H1 (cell line): ENCODE results near the gene IL3. TPM values are rescaled to one million over a fixed set of nuclear protein-coding genes. Genes with fewer than 3 reads are reported as not detected.

Experiments used
- CTCF ChIA-PET: fragments of 300-600 bp; sonication (Branson Sonifier 250); formaldehyde crosslinking; loops from one replicate; lab custom pipeline; 2021; ENCODE audit not compliant: partially characterized antibody; lab: Charles Lee
- POLR2A ChIA-PET: fragments of 300-600 bp; sonication (Branson Sonifier 250); formaldehyde crosslinking; loops from one replicate; lab custom pipeline; 2021; ENCODE audit warnings: inconsistent platforms; ENCODE audit not compliant: partially characterized antibody; lab: Charles Lee
- DNase-seq, 2 experiments: peaks; one replicate each; pipeline versions ENCODE4 v3.0.0 to v3.0.0-alpha.2; 2010 to 2022; ENCODE audit warnings: low spot score in 2 of 2, low read depth in 1 of 2, mixed read lengths in 1 of 2
- FAIRE-seq: peaks from 2 replicates; lab custom pipeline; 2011; peaks lifted over from hg19 to GRCh38; lab: Jason Lieb, UNC
- H2AFZ ChIP-seq: 2 replicates; pipeline ENCODE4 v1.8.1; 2012; ENCODE audit warnings: low read length, inconsistent platforms
- H2AK5ac ChIP-seq: 2 replicates; pipeline ENCODE4 v1.6.1; 2013; ENCODE audit warnings: low read depth, low read length
- H2BK120ac ChIP-seq: replicated peaks from 2 replicates; pipeline ENCODE3; 2013; ENCODE audit warnings: low read depth, low read length, inconsistent platforms
- H2BK12ac ChIP-seq: 2 replicates; pipeline ENCODE4 v1.6.1; 2013; ENCODE audit warnings: low read depth, low read length
- H2BK15ac ChIP-seq: 2 replicates; pipeline ENCODE4 v1.6.1; 2013; ENCODE audit warnings: low read length
- H2BK20ac ChIP-seq: 2 replicates; pipeline ENCODE4 v1.6.1; 2013; ENCODE audit warnings: low read length
- H2BK5ac ChIP-seq: 2 replicates; pipeline ENCODE4 v1.6.1; 2013; ENCODE audit warnings: low read depth, low read length
- H3K14ac ChIP-seq: 2 replicates; pipeline ENCODE4 v1.6.1; 2013; ENCODE audit warnings: inconsistent platforms; ENCODE audit not compliant: insufficient read length
- H3K18ac ChIP-seq: 2 replicates; pipeline ENCODE4 v1.6.1; 2013; ENCODE audit warnings: low read length; ENCODE audit errors: extremely low read depth
- H3K23ac ChIP-seq: 2 replicates; pipeline ENCODE4 v1.6.1; 2013; ENCODE audit warnings: inconsistent platforms; ENCODE audit not compliant: insufficient read length
- H3K23me2 ChIP-seq: 2 replicates; pipeline ENCODE4 v1.6.1; 2013; ENCODE audit warnings: low read depth, low read length
- H3K27ac ChIP-seq: 2 replicates; pipeline ENCODE4 v1.6.1; 2011; ENCODE audit warnings: low read depth, low read length, inconsistent platforms
- H3K27me3 ChIP-seq, 4 experiments: replicated peaks in 1 of 4; 1 replicate in 1 of 4; 2 replicates in 3 of 4; pipeline versions ENCODE4 v1.6.1 to v1.8.1; 2011 to 2013; ENCODE audit warnings: low read length in 3 of 4, mild to moderate bottlenecking in 3 of 4, inconsistent platforms in 2 of 4, mixed read lengths in 2 of 4, moderate library complexity in 1 of 4; ENCODE audit not compliant: control insufficient read depth in 3 of 4, insufficient read depth in 3 of 4; ENCODE audit errors: extremely low read depth in 1 of 4
- H3K36me3 ChIP-seq, 4 experiments: 2 replicates each; pipeline versions ENCODE4 v1.6.1 to v1.8.1; 2011 to 2013; ENCODE audit warnings: mild to moderate bottlenecking in 4 of 4, low read length in 3 of 4, moderate library complexity in 2 of 4, control low read depth in 1 of 4, inconsistent platforms in 1 of 4; ENCODE audit not compliant: insufficient read depth in 4 of 4, control insufficient read depth in 2 of 4
- H3K4ac ChIP-seq: replicated peaks from 2 replicates; pipeline ENCODE3; 2013; ENCODE audit warnings: low read length, low read depth, mixed read lengths, inconsistent platforms; ENCODE audit not compliant: insufficient read length
- H3K4me1 ChIP-seq, 4 experiments: replicated peaks in 1 of 4; 1 replicate in 1 of 4; 2 replicates in 3 of 4; pipeline versions ENCODE4 v1.6.1 to v1.8.1; 2011 to 2013; ENCODE audit warnings: low read length in 3 of 4, inconsistent platforms in 2 of 4, mixed read lengths in 1 of 4; ENCODE audit not compliant: insufficient read depth in 4 of 4, control insufficient read depth in 3 of 4
- H3K4me2 ChIP-seq, 2 experiments: 2 replicates each; pipeline versions ENCODE4 v1.6.1 to v1.8.1; 2011 to 2013; ENCODE audit warnings: low read depth in 2 of 2, low read length in 2 of 2, control low read depth in 1 of 2, inconsistent platforms in 1 of 2, mild to moderate bottlenecking in 1 of 2; ENCODE audit not compliant: insufficient read depth in 1 of 2
- H3K4me3 ChIP-seq, 4 experiments: fragments of 200-600, 300-600 bp in 1 of 4; sonication (generic), shearing (Covaris generic), sonication (Bioruptor Twin) in 1 of 4; 2 replicates each; pipeline versions ENCODE4 v1.5.1 to v1.8.1; 2011 to 2016; ENCODE audit warnings: low read length in 4 of 4, low read depth in 3 of 4, control low read depth in 2 of 4, inconsistent platforms in 2 of 4, mild to moderate bottlenecking in 2 of 4, mixed read lengths in 1 of 4, moderate library complexity in 1 of 4; ENCODE audit not compliant: insufficient read depth in 2 of 4; ENCODE audit errors: extremely low read depth in 1 of 4
- H3K56ac ChIP-seq: replicated peaks from 2 replicates; pipeline ENCODE3; 2013; ENCODE audit warnings: low read depth, mild to moderate bottlenecking, mixed read lengths, low read length, inconsistent platforms; ENCODE audit not compliant: insufficient read length
- H3K79me1 ChIP-seq: 2 replicates; pipeline ENCODE4 v1.6.1; 2013; ENCODE audit warnings: low read depth, low read length, control low read depth
- H3K79me2 ChIP-seq, 2 experiments: 2 replicates each; pipeline versions ENCODE4 v1.6.1 to v1.8.1; 2012 to 2013; ENCODE audit warnings: low read length in 2 of 2, mild to moderate bottlenecking in 2 of 2, inconsistent platforms in 1 of 2; ENCODE audit not compliant: insufficient read depth in 2 of 2, control insufficient read depth in 1 of 2
- H3K9ac ChIP-seq, 4 experiments: replicated peaks in 1 of 4; 1 replicate in 1 of 4; 2 replicates in 3 of 4; pipeline versions ENCODE4 v1.6.1 to v1.8.1; 2011 to 2013; ENCODE audit warnings: low read depth in 3 of 4, low read length in 3 of 4, control low read depth in 2 of 4, mild to moderate bottlenecking in 2 of 4, moderate library complexity in 2 of 4, inconsistent platforms in 1 of 4; ENCODE audit errors: extremely low read depth in 1 of 4
- H3K9me3 ChIP-seq, 2 experiments: 2 replicates each; pipeline versions ENCODE4 v1.6.1 to v1.8.1; 2012 to 2013; ENCODE audit warnings: mild to moderate bottlenecking in 2 of 2, moderate library complexity in 2 of 2, control low read depth in 1 of 2, inconsistent platforms in 1 of 2, low read depth in 1 of 2, low read length in 1 of 2, mixed read lengths in 1 of 2; ENCODE audit not compliant: insufficient read depth in 2 of 2
- H4K20me1 ChIP-seq, 2 experiments: replicated peaks in 1 of 2; 2 replicates each; pipeline versions ENCODE3 to v1.8.1; 2011 to 2013; ENCODE audit warnings: inconsistent platforms in 2 of 2, low read length in 2 of 2, mild to moderate bottlenecking in 1 of 2; ENCODE audit not compliant: insufficient read depth in 2 of 2, control insufficient read depth in 1 of 2
- H4K5ac ChIP-seq: 2 replicates; pipeline ENCODE4 v1.6.1; 2013; ENCODE audit warnings: low read length, low read depth, mixed read lengths, inconsistent platforms; ENCODE audit not compliant: insufficient read length
- H4K8ac ChIP-seq: 2 replicates; pipeline ENCODE4 v1.8.0; 2013; ENCODE audit warnings: mild to moderate bottlenecking, moderate library complexity, low read length, inconsistent platforms; ENCODE audit not compliant: insufficient read depth; ENCODE audit errors: extremely low read depth
- H4K91ac ChIP-seq: replicated peaks from 2 replicates; pipeline ENCODE3; 2013; ENCODE audit warnings: low read length, mixed read lengths, inconsistent platforms; ENCODE audit not compliant: insufficient read length
- ASH2L ChIP-seq: fragments of 200-600, 300-600 bp; sonication (generic); IDR thresholded peaks from one replicate; pipeline ENCODE4 v1.7.1; 2017; ENCODE audit warnings: low read length
- CEBPB ChIP-seq: IDR thresholded peaks from 2 replicates; pipeline ENCODE4 v1.6.1; 2012; ENCODE audit warnings: low read depth, low read length
- HDAC6 ChIP-seq: IDR thresholded peaks from one replicate; pipeline ENCODE4 v1.7.1; 2012; ENCODE audit warnings: low read depth, mild to moderate bottlenecking, inconsistent platforms, low read length, moderate library complexity
- JUN ChIP-seq: IDR thresholded peaks from 2 replicates; pipeline ENCODE4 v1.6.1; 2011; ENCODE audit warnings: low read depth, mild to moderate bottlenecking, improper control_type of control experiment, low read length
- JUND ChIP-seq: IDR thresholded peaks from 2 replicates; pipeline ENCODE4 v1.6.1; 2011; ENCODE audit warnings: mild to moderate bottlenecking, improper control_type of control experiment, low read length
- POLR2A ChIP-seq, 2 experiments: IDR thresholded peaks; 1 replicate in 1 of 2; 2 replicates in 1 of 2; pipeline ENCODE4 v1.6.1; 2011; ENCODE audit warnings: low read depth in 2 of 2, low read length in 2 of 2, mild to moderate bottlenecking in 2 of 2; ENCODE audit errors: control extremely low read depth in 1 of 2
- SP2 ChIP-seq: IDR thresholded peaks from 2 replicates; pipeline ENCODE4 v1.6.1; 2012; ENCODE audit warnings: mild to moderate bottlenecking, low read length, inconsistent platforms
- TAF1 ChIP-seq: IDR thresholded peaks from 2 replicates; pipeline ENCODE4 v1.6.1; 2011; ENCODE audit warnings: mild to moderate bottlenecking, low read depth, low read length
- TEAD4 ChIP-seq: IDR thresholded peaks from 2 replicates; pipeline ENCODE4 v1.6.1; 2012; ENCODE audit warnings: low read depth, low read length, inconsistent platforms, mixed read lengths
- WGBS, 2 experiments: shearing (Covaris generic) in 1 of 2; methylation state at CpG; one replicate each; pipeline versions ENCODE4 v1.1.6 to v1.1.7; 2013 to 2015; ENCODE audit warnings: low lambda C conversion rate in 2 of 2, mixed read lengths in 2 of 2, inconsistent platforms in 1 of 2, low coverage in 1 of 2, missing lambda C conversion rate in 1 of 2; ENCODE audit not compliant: insufficient replicate concordance in 2 of 2, insufficient coverage in 1 of 2, insufficient read length in 1 of 2; ENCODE audit errors: extremely low coverage in 1 of 2, missing lambda C conversion rate in 1 of 2; 5-methylcytosine and 5-hydroxymethylcytosine counted together
- polyA plus RNA-seq, 7 experiments: library from polyadenylated mRNA; depleted of rRNA in 3 of 7; stranded (reverse) in 5 of 7; unstranded in 2 of 7; fragments of >200 nt in 5 of 7; fragments of 200-250 nt in 2 of 7; gene quantifications; 1 replicate in 5 of 7; 2 replicates in 1 of 7; 4 replicates in 1 of 7; pipeline versions ENCODE4 v1.2.1 to v1.2.3, GENCODE V29; 2011 to 2013; ENCODE audit warnings: missing spikeins in 2 of 7, mixed read lengths in 2 of 7
- total RNA-seq: library from RNA; stranded (reverse); fragmentation: NEBNext Ultra II Directional; extraction: Animal tissue kit (Norgen Biotek cat#: 25700); gene quantifications from 2 replicates; pipeline ENCODE4 v1.2.1, GENCODE V29; 2021

IL3 gene
- total and polyA plus RNA-seq, 2 of the 8 experiments (the other 6 are each of a cell fraction or from before 2014, with no cell fraction given) = not detected

- no peak overlapping the region for H3K56ac ChIP-seq
- no peak overlapping the region for H3K18ac ChIP-seq
- no peak overlapping the region for H3K14ac ChIP-seq
- H4K91ac ChIP-seq = no peak overlapping the region
- H3K4me2 ChIP-seq = no peak overlapping the region
- H3K79me1 ChIP-seq = no peaks in the 10 kb centered on the region
- no peaks in the 10 kb centered on the region for H3K4me1 ChIP-seq
- no peak for DNase-seq
- H2BK120ac ChIP-seq = no peak overlapping the region
- no peak overlapping the region for H3K23ac ChIP-seq
- no peak overlapping the region for H4K8ac ChIP-seq
- POLR2A ChIA-PET = no interaction called here
- no peaks in the 10 kb centered on the region for H4K20me1 ChIP-seq
- no peak for TF ChIP-seq CEBPB
- TF ChIP-seq TEAD4 = no peak
- TF ChIP-seq TAF1 = no peak
- TF ChIP-seq JUN = no peak
- no peak for TF ChIP-seq JUND
- no peak for TF ChIP-seq POLR2A (IDR thresholded peaks at IDR 0.05; ENCODE audit: control extremely low read depth in 1 of 2, low read depth in 2 of 2, low read length in 2 of 2)
- no peak for TF ChIP-seq ASH2L
- no peak for TF ChIP-seq HDAC6
- no peak for TF ChIP-seq SP2
- TF ChIP-seq, all 59 proteins: peak for 0
- Histone ChIP-seq H3K4ac (no peak overlapping the region), H3K9ac (no peak overlapping the region), H3K27ac (no peak overlapping the region), H3K27me3 (no peaks in the 10 kb centered on the region), H2BK15ac (no peak overlapping the region), H2BK20ac (no peak overlapping the region), H3K36me3 (no peaks in the 10 kb centered on the region), H3K23me2 (no peaks in the 10 kb centered on the region; the same call in 1 of the 2 replicates), H2BK5ac (no peak overlapping the region), H4K5ac (no peak overlapping the region), H2AFZ (no peak overlapping the region), H3K79me2 (no peaks in the 10 kb centered on the region), H2BK12ac (no peak overlapping the region), H3K9me3 (no peaks in the 10 kb centered on the region), H3K4me3 (no peak overlapping the region), H2AK5ac (no peak overlapping the region)
- 81% methylated on average over 5 of the region's 5 CpGs; no CpG with 5 or more reads in 1 of the 2 experiments for whole genome bisulfite sequencing, 2 experiments
- CTCF ChIA-PET = interaction anchor here (2.6 kb wide), 1 partner anchor 39 kb away, joined by 8 read pairs; no protein-coding TSS in a partner anchor
- FAIRE-seq = no peak
Measured at GRCh38 chr5:132023258-132024116, 37.0 kb upstream of the IL3 start.
